Neural cell (in vitro differentiated cells): Measurements from ENCODE around the gene IAPP. TPM values are rescaled to one million over a fixed set of nuclear protein-coding genes. Genes with fewer than 3 reads are reported as not detected.

Source experiments
- H2AFZ ChIP-seq: fragments of 200-600, 300-800 bp; sonication (generic), shearing (Covaris generic); 2 replicates; pipeline ENCODE4 v1.6.0; 2014; ENCODE audit warnings: low read depth, mild to moderate bottlenecking, antibody characterized with exemption, low read length, moderate library complexity
- H3F3A ChIP-seq: fragments of 200-600 bp; shearing (Covaris generic); 2 replicates; pipeline ENCODE4 v1.6.1; 2016; ENCODE audit warnings: mild to moderate bottlenecking, moderate library complexity, mixed read lengths, antibody characterized with exemption, low read length; ENCODE audit not compliant: insufficient read depth, poor library complexity, severe bottlenecking
- H3K27ac ChIP-seq: fragments of 200-600, 300-800 bp; sonication (generic), shearing (Covaris generic); 2 replicates; pipeline ENCODE4 v1.5.1; 2014; ENCODE audit warnings: mild to moderate bottlenecking, low read length, moderate library complexity
- H3K27me3 ChIP-seq: fragments of 300-800, 200-600 bp; sonication (generic), shearing (Covaris generic); 2 replicates; pipeline ENCODE4 v1.6.0; 2014; ENCODE audit warnings: mild to moderate bottlenecking, low read depth, low read length, moderate library complexity; ENCODE audit not compliant: insufficient read depth
- H3K36me3 ChIP-seq: fragments of 300-800, 200-600 bp; sonication (generic), shearing (Covaris generic); 2 replicates; pipeline ENCODE4 v1.5.1; 2014; ENCODE audit warnings: mild to moderate bottlenecking, antibody characterized with exemption, low read length, moderate library complexity; ENCODE audit not compliant: insufficient read depth
- H3K4me2 ChIP-seq: fragments of 300-800, 200-600 bp; sonication (generic), shearing (Covaris generic); 2 replicates; pipeline ENCODE4 v1.6.0; 2014; ENCODE audit warnings: mild to moderate bottlenecking, low read length
- H3K4me3 ChIP-seq: fragments of 300-800, 200-600 bp; sonication (generic), shearing (Covaris generic); 2 replicates; pipeline ENCODE4 v1.5.1; 2014; ENCODE audit warnings: mild to moderate bottlenecking, low read length, moderate library complexity
- H3K79me2 ChIP-seq: fragments of 200-600 bp; shearing (Covaris generic); replicated peaks from 2 replicates; pipeline ENCODE4 v1.6.0; 2014; ENCODE audit warnings: mild to moderate bottlenecking, low read length, moderate library complexity; ENCODE audit not compliant: insufficient read depth
- H3K9ac ChIP-seq: fragments of 300-800, 200-600 bp; sonication (generic), shearing (Covaris generic); 2 replicates; pipeline ENCODE4 v1.6.1; 2016; ENCODE audit warnings: mild to moderate bottlenecking, low read length, mixed read lengths
- H3K9me2 ChIP-seq: fragments of 200-600 bp; shearing (Covaris generic); 2 replicates; pipeline ENCODE4 v1.6.1; 2016; ENCODE audit warnings: mild to moderate bottlenecking, low read length, mixed read lengths; ENCODE audit not compliant: insufficient read depth
- H3K9me3 ChIP-seq: fragments of 200-600, 300-800 bp; sonication (generic), shearing (Covaris generic); 2 replicates; pipeline ENCODE4 v1.6.1; 2016; ENCODE audit warnings: mild to moderate bottlenecking, mixed run types, low read length, moderate library complexity, mixed read lengths
- H4K20me1 ChIP-seq: fragments of 200-600 bp; shearing (Covaris generic); 2 replicates; pipeline ENCODE4 v1.6.1; 2016; ENCODE audit warnings: mild to moderate bottlenecking, mixed run types; ENCODE audit not compliant: insufficient read depth
- EP300 ChIP-seq: fragments of 450-650 bp; conservative IDR thresholded peaks from 2 replicates; pipeline ENCODE4 v1.6.1; 2014; ENCODE audit warnings: antibody characterized with exemption, mild to moderate bottlenecking, moderate library complexity; ENCODE audit not compliant: poor library complexity, severe bottlenecking
- EZH2 ChIP-seq: fragments of 200-600, 300-800 bp; shearing (Covaris generic), sonication (generic); IDR thresholded peaks from 2 replicates; pipeline ENCODE4 v1.6.1; 2014; ENCODE audit warnings: antibody characterized with exemption, low read length, borderline replicate concordance, mild to moderate bottlenecking; ENCODE audit not compliant: insufficient read depth, poor library complexity, severe bottlenecking
- MXI1 ChIP-seq: fragments of 450-650 bp; conservative IDR thresholded peaks from 2 replicates; pipeline ENCODE4 v1.6.1; 2014; ENCODE audit warnings: antibody characterized with exemption, mild to moderate bottlenecking; ENCODE audit not compliant: poor library complexity, severe bottlenecking
- POLR2AphosphoS5 ChIP-seq: IDR thresholded peaks from 2 replicates; pipeline ENCODE4 v1.6.1; 2012
- RAD21 ChIP-seq: fragments of 450-650 bp; conservative IDR thresholded peaks from 2 replicates; pipeline ENCODE4 v1.6.1; 2014; ENCODE audit warnings: antibody characterized with exemption, mild to moderate bottlenecking, moderate library complexity
- SMC3 ChIP-seq: fragments of 450-650 bp; conservative IDR thresholded peaks from 2 replicates; pipeline ENCODE4 v1.6.1; 2014; ENCODE audit warnings: antibody characterized with exemption, mild to moderate bottlenecking, moderate library complexity; ENCODE audit not compliant: poor library complexity
- TAF1 ChIP-seq: IDR thresholded peaks from 2 replicates; pipeline ENCODE4 v1.6.1; 2012; ENCODE audit warnings: low read depth
- polyA plus RNA-seq: library from polyadenylated mRNA; depleted of rRNA; stranded (reverse); fragments of >200 nt; gene quantifications from 2 replicates; pipeline ENCODE4 v1.2.3, GENCODE V29; 2014
- TF ChIP-seq, protein P1 (sequence below): fragments of 450-650 bp; IDR thresholded peaks from 2 replicates; pipeline ENCODE4 v1.5.1; 2014; ENCODE audit warnings: antibody characterized with exemption, mild to moderate bottlenecking, moderate library complexity; ENCODE audit not compliant: poor library complexity, severe bottlenecking
- TF ChIP-seq, protein P2 (sequence below): IDR thresholded peaks from 2 replicates; pipeline ENCODE4 v1.6.1; 2012; ENCODE audit warnings: borderline replicate concordance

The IAPP gene
- polyA plus RNA-seq, 1 donor from 2014 or later, result not detected

DNA sequence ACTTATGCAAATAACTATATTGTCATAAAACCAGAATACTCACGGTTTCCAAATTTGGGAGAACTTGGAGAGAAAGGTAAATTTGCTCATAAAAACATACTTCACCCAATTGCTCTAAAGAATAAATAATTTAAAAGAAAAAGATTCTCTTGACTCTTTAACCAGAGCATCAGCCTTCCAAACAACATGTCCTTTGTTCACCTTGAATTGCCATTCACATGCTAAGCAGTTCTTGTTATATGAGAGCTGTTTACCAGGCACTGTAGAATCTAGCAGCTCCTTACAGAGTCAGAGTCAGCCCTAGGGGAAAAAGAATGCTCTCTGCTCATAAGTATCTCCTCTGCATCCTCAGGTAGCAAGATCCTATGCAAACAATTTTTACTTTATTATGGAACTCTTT is 48.2 kb upstream of the IAPP start:
- Histone ChIP-seq H3F3A (no peaks in the 10 kb centered on the region), H4K20me1 (no peaks in the 10 kb centered on the region), H3K4me2 (no peak overlapping the region), H3K27ac (no peak overlapping the region), H3K9me2 (no peaks in the 10 kb centered on the region), H3K36me3 (no peaks in the 10 kb centered on the region), H3K4me3 (no peak overlapping the region), H3K9ac (no peak overlapping the region), H2AFZ (no peak overlapping the region), H3K79me2 (no peaks in the 10 kb centered on the region), H3K9me3 (no peaks in the 10 kb centered on the region), H3K27me3 (no peaks in the 10 kb centered on the region)
- TF ChIP-seq, protein P1, sequence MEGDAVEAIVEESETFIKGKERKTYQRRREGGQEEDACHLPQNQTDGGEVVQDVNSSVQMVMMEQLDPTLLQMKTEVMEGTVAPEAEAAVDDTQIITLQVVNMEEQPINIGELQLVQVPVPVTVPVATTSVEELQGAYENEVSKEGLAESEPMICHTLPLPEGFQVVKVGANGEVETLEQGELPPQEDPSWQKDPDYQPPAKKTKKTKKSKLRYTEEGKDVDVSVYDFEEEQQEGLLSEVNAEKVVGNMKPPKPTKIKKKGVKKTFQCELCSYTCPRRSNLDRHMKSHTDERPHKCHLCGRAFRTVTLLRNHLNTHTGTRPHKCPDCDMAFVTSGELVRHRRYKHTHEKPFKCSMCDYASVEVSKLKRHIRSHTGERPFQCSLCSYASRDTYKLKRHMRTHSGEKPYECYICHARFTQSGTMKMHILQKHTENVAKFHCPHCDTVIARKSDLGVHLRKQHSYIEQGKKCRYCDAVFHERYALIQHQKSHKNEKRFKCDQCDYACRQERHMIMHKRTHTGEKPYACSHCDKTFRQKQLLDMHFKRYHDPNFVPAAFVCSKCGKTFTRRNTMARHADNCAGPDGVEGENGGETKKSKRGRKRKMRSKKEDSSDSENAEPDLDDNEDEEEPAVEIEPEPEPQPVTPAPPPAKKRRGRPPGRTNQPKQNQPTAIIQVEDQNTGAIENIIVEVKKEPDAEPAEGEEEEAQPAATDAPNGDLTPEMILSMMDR, result no peak
- TF ChIP-seq TAF1 (no peak), SMC3 (no peak), EP300 (no peak), EZH2 (no peak), POLR2AphosphoS5 (no peak)

DNA sequence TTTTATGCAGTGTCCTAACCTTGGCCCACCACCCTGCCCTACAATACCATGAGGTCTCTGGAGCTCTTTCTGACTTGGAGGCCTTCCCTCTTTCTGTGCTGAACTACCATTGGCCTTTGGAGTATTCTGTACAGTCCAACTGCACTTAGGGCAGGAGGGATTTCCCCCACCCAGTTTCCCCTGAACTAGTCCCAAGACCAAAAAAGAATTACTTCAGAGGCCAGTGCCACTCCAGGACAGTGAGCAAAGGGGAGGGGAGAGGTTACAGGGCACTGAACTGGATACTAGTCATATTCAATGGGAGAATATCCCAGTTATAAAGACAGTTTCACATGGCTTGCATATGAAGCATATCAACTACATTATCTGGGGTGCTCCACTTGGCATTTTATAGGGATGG is 44.1 kb upstream of the IAPP start:
- no peaks in the 10 kb centered on the region for H3K9me3 ChIP-seq

More for the DNA sequence above, 44.1 kb upstream of the IAPP start:
- Histone ChIP-seq H3K4me2 (no peak overlapping the region), H3F3A (no peaks in the 10 kb centered on the region), H3K36me3 (no peaks in the 10 kb centered on the region), H3K27me3 (no peaks in the 10 kb centered on the region), H2AFZ (no peak overlapping the region), H3K9ac (no peak overlapping the region), H3K79me2 (no peaks in the 10 kb centered on the region), H4K20me1 (no peaks in the 10 kb centered on the region), H3K27ac (no peak overlapping the region), H3K9me2 (no peaks in the 10 kb centered on the region), H3K4me3 (no peak overlapping the region)
- TF ChIP-seq, protein P2, sequence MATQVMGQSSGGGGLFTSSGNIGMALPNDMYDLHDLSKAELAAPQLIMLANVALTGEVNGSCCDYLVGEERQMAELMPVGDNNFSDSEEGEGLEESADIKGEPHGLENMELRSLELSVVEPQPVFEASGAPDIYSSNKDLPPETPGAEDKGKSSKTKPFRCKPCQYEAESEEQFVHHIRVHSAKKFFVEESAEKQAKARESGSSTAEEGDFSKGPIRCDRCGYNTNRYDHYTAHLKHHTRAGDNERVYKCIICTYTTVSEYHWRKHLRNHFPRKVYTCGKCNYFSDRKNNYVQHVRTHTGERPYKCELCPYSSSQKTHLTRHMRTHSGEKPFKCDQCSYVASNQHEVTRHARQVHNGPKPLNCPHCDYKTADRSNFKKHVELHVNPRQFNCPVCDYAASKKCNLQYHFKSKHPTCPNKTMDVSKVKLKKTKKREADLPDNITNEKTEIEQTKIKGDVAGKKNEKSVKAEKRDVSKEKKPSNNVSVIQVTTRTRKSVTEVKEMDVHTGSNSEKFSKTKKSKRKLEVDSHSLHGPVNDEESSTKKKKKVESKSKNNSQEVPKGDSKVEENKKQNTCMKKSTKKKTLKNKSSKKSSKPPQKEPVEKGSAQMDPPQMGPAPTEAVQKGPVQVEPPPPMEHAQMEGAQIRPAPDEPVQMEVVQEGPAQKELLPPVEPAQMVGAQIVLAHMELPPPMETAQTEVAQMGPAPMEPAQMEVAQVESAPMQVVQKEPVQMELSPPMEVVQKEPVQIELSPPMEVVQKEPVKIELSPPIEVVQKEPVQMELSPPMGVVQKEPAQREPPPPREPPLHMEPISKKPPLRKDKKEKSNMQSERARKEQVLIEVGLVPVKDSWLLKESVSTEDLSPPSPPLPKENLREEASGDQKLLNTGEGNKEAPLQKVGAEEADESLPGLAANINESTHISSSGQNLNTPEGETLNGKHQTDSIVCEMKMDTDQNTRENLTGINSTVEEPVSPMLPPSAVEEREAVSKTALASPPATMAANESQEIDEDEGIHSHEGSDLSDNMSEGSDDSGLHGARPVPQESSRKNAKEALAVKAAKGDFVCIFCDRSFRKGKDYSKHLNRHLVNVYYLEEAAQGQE, result no peak
- TF ChIP-seq POLR2AphosphoS5 (no peak), TAF1 (no peak), RAD21 (no peak), MXI1 (no peak), EZH2 (no peak), SMC3 (no peak), EP300 (no peak)
- TF ChIP-seq, protein P1, result no peak
